Measurements from ENCODE around the gene CHN1. TPM values are rescaled to one million over a fixed set of nuclear protein-coding genes. Genes with fewer than 3 reads are reported as not detected.

Gene CHN1
- total and polyA plus RNA-seq, 2 of the 8 experiments (the other 6 are each of a cell fraction or from before 2014, with no cell fraction given), result 54.0 to 65.7 TPM

DNA sequence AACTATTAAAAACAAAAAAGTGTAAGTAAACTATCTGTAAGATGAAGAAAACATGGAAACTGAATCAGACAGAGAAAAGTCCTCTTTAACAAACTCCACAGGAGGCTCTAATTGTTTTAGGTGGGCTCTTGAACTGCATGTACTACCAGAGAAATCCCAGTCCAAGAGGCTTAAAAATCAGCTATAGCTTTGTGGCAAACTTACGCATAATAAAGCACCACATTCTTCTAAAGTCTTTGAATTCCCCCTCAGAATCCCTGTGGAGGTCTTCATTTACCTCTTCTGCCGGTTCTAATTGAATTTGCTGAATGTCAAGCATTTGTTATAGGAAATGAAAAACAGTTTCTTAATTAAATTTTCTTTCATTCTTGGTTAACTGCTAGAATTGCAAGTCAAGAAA is 40.8 kb downstream of the CHN1 start (continued):
- TF ChIP-seq CHD7 (IDR thresholded peaks at IDR 0.05; ENCODE audit: insufficient replicate concordance, low read length), result peak; percentile 85
- no peak for TF ChIP-seq RNF2 (IDR thresholded peaks at IDR 0.05; ENCODE audit: borderline replicate concordance, low read depth, low read length, missing control alignments, poor library complexity, severe bottlenecking)
- TF ChIP-seq SIX5 (IDR thresholded peaks at IDR 0.05; ENCODE audit: low read depth, low read length), result no peak
- TF ChIP-seq CHD1 (IDR thresholded peaks at IDR 0.05; ENCODE audit: low read depth, low read length), result no peak
- TF ChIP-seq CHD2 (IDR thresholded peaks at IDR 0.05; ENCODE audit: low read length), result no peak
- TF ChIP-seq, protein P1, sequence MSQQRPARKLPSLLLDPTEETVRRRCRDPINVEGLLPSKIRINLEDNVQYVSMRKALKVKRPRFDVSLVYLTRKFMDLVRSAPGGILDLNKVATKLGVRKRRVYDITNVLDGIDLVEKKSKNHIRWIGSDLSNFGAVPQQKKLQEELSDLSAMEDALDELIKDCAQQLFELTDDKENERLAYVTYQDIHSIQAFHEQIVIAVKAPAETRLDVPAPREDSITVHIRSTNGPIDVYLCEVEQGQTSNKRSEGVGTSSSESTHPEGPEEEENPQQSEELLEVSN (IDR thresholded peaks at IDR 0.05), result no peak
- TF ChIP-seq SIN3A (conservative IDR thresholded peaks at IDR 0.05 in 1 of 2, IDR thresholded peaks at IDR 0.05 in 1 of 2; ENCODE audit: low read depth in 1 of 2, low read length in 2 of 2), result no peak
- no peak for TF ChIP-seq EZH2 (IDR thresholded peaks at IDR 0.05; ENCODE audit: low read depth, low read length, severe bottlenecking)
- TF ChIP-seq RAD21 (IDR thresholded peaks at IDR 0.05 in 1 of 2, conservative IDR thresholded peaks at IDR 0.05 in 1 of 2; ENCODE audit: low read depth in 2 of 2, low read length in 2 of 2), result no peak
- no peak for TF ChIP-seq SP2 (IDR thresholded peaks at IDR 0.05; ENCODE audit: low read length)

All from H1 (cell line).